HG03571 (cell line): ENCODE measurements around the gene KLF18.
"Not testable (repeated sequence)": the region's sequence is repeated elsewhere in the genome, so short reads cannot be mapped to it uniquely, and the experiment has no call there.

Source experiments
- ATAC-seq: cut with Tn5 transposase; IDR thresholded peaks from one replicate; pipeline ENCODE4 v1.9.1; 2021; ENCODE audit not compliant: unreplicated experiment

The KLF18 gene

DNA sequence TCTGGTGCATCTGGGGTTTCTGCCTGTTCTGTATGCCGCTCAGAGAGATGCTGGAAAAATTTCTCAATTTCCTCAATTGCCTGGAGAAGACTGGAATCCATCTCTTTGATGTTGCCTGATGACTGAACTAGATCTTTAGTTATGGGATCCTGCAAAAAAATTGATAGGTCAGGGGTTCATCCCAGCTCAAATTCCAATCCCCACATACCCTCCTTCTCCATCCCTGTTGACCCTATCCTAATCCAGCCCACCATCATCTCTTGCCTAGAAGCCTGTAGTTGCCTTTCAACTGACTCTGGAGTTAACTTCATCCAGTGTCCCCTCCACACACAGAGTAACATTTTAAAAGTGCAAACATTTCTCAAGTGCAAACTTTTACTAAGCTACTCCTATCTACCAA, at the start of gene KLF18:
Gene KLF18 (minus strand): TSS at position 101 of the 400 bp plus-strand sequence. CDS start 0 bp downstream, at position 101.
- no peak for ATAC-seq

DNA sequence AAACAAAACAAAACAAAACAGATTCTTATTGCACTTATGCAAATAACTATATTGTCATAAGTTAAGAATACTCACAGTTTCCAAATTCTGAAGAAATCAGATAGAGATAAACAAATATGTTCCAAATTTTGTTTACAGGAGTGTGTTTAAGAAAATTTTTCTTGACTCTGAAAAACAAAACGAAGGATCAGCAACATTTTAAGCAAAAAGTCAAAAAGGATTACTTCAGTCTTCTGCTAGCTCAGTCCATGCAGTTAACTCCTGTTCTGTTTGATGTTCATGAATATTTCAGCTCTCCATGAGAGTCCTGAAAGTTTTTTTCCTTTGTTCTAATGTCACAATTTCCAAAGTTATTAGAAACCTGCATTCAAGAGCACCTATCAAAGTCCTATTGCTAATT, 33.2 kb upstream of the KLF18 start:
- ATAC-seq = no peak

DNA sequence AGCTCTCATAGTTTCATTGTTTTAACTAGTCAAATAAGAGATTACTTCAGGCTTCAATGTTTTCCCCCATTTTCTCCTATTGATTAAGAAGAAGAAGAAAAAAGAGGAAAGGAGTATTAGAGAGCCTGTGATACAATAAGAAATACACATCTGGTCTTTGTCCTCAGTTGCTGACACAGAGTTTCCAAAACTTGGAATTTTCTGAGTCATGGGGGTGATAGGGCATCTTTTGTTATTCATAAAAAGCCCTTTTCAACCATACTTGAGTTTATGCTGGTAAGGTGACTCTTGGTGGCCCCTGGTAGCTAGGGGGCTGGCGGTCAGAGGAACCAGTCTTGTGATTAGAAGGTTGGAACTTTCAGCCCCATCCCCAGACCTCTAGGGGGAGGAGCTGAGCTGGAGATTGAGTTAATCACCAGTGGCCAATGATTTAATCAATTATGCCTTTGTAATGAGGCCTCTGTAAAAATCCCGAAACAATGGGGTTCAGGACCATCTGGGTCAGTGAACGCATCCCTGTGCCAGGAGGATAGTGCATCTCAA, 28.9 kb upstream of the KLF18 start:
- no peak for ATAC-seq

DNA sequence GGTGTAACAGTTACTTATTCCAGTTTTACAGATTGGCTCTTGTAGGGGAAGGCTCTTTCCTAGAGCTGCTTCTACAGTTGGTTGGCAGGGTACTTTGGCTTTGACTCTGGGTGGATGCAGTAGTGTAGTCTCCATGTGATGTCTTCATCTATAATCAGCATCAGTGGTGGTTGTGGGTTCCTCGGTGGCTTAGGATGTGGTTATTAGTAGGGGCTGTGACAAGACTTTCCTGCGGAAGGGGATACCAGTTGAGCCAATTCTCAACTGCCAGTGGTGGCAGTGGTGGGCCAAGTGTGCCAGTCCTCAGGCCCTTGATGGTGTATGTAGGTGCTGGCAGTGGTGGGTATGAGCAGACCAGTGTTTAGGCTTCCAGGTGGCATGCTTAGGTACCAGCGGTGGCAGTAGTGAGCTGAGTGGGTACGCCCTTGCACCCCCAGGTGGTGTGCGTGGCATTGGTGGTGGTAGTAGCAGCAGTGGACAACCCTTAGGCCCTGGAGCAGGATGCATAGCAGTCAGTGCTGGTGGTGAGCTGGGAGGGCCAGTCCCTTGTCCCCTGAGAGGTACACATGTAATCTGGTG, 27.2 kb upstream of the KLF18 start:
- no peak for ATAC-seq

DNA sequence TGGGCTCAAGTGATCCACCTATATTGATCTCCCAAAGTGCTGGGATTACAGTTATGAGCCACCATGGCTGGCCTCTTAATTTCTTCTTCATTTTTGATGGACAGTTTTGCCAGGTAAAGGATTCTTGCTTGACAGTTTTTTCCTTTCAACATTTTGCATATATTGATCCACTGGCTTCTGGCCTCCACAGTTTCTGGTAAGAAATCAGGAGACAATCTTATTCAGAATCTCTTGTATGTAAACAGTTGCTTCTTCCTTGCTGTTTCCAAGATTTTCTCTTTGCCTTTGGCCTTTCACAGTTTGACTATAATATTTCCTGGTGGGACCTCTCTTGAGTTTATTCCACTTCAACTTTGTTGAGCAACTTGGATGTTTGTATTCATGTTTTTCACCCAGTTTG, 20.1 kb upstream of the KLF18 start:
- ATAC-seq = no peak

DNA sequence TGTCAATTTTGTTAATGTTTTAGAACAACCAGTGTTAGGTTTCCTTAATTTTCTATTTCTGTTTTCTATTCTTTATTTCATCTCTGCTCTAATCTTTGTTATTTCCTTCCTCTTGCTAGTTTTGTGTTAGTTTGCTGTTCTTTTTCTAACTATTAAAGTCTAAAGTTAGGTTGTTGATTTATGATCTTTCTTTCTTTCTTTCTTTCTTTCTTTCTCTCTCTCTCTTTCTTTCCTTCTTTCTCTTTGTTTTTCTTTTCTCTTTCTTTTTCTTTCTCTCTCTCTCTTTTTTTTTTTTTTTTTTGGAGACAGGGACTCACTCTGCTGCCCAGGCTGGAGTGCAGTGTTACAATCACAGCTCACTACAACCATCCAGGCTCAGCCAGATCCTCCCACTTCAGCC, 17.4 kb upstream of the KLF18 start:
- no peak for ATAC-seq

DNA sequence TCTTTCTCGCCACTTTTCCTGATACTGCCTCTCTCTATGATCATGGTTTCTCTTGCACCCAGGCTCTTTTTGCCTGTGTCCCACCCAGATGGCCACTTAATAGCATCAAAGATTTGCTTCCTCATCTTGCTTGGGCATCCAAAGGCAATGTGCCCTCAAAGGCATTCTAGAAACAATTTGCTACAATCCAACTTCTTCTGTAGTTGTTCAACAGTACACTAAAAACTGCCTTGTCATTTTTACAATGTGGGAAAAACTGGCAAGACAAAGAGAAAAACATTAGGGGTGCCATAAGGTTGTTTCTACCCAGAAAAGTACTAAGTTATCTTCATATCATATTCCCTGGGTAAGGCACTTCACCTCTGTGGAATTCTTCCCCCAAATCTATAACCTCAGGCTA, 16.5 kb upstream of the KLF18 start:
- ATAC-seq = no peak

DNA sequence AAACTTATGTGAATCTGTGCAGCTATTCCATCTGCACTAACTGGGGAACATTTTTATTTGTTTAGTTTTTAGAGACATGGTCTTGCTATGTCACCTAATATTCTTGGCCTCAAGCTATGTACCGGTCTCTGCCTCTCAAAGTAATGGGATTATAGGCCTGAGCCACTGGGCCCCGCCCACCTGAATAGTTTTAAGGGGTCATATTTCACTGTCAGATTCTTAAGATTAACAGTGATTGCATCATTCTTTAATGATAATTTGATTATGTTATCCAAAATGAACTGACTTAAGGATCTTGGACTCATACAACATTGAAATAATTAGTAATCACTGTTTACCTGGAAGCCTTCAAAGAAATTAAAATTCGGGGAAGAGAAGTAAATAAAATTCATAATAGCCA, 12.6 kb upstream of the KLF18 start:
- no peak for ATAC-seq

- ATAC-seq = no peak
Measured at GRCh38 chr1:44152692-44153091, 11.3 kb upstream of the KLF18 start.

GRCh38 chr1:44151808-44152207, 10.4 kb upstream of the KLF18 start:
- ATAC-seq = no peak

GRCh38 chr1:44151332-44151731, 9.9 kb upstream of the KLF18 start:
- no peak for ATAC-seq

DNA sequence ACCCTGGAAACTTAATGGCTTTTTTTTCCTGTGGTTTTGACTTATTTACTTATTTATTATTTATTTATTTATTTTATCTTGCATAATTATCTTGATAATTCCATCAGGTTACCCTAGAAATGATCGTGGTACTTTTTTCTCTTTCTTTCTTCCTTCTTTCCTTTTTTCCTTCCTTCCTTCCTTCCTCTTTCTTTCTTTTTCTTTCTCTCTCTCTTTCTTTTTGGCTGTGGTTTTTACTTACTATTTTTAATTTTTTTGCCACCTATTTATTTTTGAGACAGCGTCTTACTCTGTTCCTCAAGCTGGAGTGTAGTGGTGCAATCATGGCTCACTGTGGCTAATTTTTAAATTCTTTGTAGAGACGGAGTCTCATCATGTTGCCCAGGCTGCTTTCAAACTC, 6.2 kb upstream of the KLF18 start:
- ATAC-seq = no peak

DNA sequence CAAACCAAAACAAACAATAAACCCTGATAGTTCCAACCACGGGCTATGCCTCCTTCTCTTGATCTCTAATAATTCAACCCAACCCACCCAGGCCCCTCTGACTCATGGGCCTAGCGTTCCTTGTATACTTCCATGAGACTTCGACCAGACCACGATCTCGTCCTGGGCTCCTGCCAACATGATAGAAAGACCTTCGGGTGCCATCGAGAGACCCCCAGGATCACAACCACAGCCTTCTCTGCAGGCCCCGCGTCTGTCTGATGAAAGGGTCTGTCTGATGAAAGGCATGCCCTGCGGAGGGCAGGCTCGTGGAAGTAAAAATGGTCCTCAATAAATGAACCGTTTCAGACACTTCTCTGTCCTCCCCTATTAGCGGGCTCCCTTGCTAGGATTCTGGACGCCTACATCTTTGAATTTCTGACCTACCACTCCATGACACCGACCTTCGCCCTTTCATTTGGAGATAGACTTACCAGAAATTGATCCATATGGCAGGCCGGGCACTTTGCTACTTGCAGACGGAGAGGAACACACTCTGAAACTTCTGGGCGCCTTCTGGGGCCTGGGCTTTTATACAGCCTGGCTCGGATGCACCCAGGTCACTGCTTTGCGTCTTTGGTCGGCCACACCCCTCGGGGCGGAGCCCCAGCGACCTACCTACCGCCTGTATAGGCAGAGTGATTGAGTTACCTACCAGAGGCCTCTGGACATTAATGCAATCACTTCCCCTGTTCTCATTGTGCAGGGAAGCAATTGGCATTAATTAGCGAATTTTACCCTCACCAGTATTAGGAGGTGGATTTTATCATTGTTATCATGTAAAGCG, 5.3 kb upstream of the KLF18 start:
- ATAC-seq = no peak

DNA sequence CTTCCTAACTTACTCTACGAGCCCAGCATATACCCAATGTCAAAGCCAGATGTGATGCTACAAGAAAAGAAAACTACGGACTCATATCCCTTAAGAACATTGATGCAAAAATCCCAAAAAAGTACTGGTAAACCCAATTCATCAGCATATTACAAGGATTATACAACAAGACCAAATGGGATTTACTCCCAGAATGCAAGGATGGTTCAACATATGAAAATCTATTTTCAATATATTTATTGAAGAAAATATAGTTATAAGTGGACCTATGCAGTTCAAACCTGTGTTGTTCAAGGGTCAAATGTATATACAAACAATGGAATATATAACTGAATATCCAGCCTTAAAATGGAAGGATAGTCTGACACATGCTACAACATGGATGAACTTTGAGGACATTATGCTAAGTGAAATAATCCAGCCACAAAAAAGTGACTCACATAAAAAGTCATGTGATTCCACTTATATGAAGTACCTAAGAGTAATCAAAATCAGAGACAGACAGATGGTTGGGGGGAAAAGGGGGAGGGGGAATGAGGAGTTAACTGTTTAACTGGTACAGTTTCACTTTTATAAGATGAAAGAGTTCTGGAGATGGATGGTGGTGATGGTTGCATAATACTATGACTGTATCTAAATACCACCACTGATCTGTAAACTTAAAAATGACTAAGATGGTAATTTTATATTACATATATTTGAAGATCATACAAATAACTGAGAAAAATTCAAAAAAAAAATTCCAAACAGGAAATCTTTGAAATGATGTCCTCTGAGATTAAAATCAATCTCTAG, 3.7 kb upstream of the KLF18 start:
- no peak for ATAC-seq

DNA sequence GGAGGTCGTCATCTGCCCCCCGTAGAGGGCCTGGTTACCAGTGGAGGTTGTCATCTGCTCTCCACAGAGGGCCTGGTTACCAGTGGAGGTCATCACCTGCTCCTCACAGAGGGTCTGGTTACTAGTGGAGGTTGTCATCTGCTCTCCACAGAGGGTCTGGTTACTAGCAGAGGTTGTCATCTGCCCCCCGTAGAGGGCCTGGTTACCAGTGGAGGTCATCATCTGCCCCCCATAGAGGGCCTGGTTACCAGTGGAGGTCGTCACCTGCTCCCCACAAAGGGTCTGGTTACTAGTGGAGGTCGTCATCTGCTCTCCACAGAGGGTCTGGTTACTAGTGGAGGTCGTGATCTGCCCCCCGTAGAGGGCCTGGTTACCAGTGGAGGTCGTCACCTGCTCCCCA, 1.9 kb downstream of the KLF18 start:
- not testable (repeated sequence) for ATAC-seq

DNA sequence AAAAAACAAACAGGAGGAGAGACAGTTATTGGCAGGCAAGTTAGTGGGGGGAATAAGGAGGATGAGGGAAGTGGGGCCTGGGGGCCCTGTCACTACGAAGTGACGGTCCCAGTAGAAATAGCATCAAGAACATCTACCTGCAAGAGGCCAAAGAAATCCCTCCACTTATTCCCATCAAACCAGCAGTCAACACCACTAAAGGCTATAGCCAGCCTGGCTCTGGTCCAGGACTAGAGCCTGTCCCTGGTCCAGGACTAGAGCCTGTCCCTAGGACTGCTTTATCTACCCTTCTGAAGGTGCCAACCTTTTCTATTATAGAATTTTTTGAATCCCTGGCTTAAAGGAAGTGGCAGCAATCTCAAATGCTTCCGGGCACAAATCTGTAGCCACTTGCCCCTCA, 3.2 kb downstream of the KLF18 start:
- no peak for ATAC-seq

GRCh38 chr1:44135886-44136285, 5.5 kb downstream of the KLF18 start:
- ATAC-seq = no peak

DNA sequence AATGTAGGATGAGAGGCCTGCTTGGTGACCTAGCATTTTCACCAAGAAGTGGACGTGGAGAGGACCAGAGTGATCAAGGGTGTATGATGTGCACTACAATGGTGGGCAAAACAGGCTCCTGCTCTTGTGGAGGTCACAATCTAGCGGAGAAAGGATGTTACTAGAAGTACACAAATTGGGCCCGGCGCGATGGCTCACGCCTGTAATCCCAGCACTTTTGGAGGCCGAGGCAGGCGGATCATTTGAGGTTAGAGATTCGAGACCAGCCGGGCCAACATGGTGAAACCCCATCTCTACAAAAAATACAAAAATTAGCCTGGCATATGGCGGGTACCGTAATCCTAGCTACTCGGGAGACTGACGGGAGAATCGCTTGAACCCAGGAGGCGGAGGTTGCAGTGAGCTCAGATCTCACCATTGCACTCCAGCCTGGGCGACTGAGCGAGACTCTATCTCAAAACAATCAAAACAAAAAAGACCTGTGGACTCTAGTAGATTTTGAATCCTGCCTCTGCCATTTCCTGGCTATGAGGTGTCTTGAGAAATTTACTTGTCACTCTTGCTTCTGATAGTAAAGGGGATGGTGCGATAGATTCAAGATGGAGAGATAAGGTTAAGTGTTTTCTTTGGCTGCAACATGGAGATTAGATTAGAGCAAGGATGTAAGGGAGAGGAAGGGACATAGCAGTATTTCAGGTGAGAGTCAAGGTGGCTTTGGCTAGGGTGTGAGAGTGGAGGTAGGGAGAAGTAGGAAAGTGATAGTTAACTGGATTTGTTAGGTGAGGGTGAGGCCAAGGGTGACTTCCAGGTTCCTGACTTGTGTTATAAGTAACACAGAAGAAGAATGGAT, 7.1 kb downstream of the KLF18 start:
- no peak for ATAC-seq

DNA sequence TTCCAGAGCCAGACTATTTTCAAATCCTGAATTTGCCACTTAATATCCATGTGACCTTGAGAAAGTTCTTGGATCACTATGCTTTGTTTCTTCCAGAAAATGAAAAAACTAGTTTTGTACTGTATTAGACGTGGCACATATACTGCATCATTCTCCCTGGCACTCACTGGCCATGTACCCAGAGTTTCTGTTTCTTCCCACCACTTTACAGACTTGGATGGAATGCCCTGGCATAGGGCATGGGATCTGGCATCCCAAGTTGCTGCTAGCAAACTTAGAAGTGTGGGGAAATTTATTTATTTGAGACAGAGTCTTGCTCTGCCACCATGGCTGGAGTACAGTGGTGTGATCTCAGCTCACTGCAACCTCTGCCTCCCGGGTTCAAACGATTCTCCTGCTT, 10.0 kb downstream of the KLF18 start:
- ATAC-seq = no peak

- ATAC-seq = no peak
Measured at GRCh38 chr1:44129616-44130500, 11.6 kb downstream of the KLF18 start.
